ENCODE data around the gene LAPTM4A.

LAPTM4A gene

GRCh38 chr2:20054931-20055330 is 3.5 kb upstream of the LAPTM4A start:
- TF ChIP-seq, protein P1, sequence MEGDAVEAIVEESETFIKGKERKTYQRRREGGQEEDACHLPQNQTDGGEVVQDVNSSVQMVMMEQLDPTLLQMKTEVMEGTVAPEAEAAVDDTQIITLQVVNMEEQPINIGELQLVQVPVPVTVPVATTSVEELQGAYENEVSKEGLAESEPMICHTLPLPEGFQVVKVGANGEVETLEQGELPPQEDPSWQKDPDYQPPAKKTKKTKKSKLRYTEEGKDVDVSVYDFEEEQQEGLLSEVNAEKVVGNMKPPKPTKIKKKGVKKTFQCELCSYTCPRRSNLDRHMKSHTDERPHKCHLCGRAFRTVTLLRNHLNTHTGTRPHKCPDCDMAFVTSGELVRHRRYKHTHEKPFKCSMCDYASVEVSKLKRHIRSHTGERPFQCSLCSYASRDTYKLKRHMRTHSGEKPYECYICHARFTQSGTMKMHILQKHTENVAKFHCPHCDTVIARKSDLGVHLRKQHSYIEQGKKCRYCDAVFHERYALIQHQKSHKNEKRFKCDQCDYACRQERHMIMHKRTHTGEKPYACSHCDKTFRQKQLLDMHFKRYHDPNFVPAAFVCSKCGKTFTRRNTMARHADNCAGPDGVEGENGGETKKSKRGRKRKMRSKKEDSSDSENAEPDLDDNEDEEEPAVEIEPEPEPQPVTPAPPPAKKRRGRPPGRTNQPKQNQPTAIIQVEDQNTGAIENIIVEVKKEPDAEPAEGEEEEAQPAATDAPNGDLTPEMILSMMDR (conservative IDR thresholded peaks at IDR 0.05), result no peak
- no peak overlapping the region for H3K27ac ChIP-seq

DNA sequence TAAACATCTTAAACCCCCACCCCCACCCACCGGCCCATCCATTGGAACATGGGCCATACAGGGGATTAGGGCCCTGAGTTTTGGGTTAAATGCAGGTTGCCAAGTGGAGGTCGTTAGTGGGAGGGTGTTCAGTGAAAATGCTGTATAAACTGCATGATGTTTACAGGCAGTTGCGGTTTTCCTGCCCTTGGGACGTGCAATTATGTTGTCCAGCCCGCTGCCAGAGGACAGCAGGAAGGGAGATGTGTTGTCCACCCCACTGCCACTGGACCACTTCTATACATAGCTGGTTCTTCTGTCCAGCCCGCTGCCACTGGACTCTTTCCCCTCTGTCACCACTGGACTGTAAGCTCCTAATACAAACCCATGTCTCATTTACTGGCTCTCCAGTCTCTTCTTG is 2.7 kb upstream of the LAPTM4A start:
- TF ChIP-seq ZFX (IDR thresholded peaks at IDR 0.05), result no peak
- TF ChIP-seq, protein P1 (conservative IDR thresholded peaks at IDR 0.05), result no peak
- H3K27ac ChIP-seq, result no peak overlapping the region

GRCh38 chr2:20052861-20053281 is 1.4 kb upstream of the LAPTM4A start:
- no peak overlapping the region for H3K27ac ChIP-seq
- no peak for TF ChIP-seq ZFX (IDR thresholded peaks at IDR 0.05)
- TF ChIP-seq, protein P1 (conservative IDR thresholded peaks at IDR 0.05), result no peak

DNA sequence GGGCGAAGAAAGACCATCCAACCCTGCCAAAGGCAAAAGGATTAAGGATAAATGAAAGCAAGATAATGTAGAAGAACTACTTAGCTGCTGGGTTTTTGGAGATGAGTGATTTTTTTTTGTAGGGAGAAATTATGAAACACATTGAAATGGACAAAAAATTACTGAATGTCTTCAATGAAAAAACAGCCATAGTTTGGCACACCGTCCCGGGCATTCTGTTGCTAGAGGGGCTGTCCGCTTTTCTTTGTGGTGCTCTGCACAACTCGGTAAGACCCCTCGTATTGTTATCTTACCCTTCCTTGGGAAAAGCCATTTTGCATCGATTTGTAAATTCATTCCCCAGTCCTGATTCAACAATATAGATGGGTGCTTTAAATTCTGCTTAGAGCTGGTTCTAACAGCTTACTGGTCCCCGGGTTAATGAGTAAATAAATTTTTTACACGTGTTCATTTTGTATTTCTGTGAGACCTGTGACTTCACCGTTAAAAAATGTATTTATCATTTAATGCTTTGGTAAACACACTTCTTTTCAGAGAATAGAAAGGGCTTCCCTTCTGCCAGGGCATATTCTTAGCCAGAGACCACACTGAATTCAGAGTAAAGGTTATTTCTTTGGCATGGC is 912 bp upstream of the LAPTM4A start:
- H3K27ac ChIP-seq, result peak overlapping the region; percentile 77
- TF ChIP-seq, protein P1 (conservative IDR thresholded peaks at IDR 0.05), result no peak
- no peak for TF ChIP-seq ZFX (IDR thresholded peaks at IDR 0.05)

DNA sequence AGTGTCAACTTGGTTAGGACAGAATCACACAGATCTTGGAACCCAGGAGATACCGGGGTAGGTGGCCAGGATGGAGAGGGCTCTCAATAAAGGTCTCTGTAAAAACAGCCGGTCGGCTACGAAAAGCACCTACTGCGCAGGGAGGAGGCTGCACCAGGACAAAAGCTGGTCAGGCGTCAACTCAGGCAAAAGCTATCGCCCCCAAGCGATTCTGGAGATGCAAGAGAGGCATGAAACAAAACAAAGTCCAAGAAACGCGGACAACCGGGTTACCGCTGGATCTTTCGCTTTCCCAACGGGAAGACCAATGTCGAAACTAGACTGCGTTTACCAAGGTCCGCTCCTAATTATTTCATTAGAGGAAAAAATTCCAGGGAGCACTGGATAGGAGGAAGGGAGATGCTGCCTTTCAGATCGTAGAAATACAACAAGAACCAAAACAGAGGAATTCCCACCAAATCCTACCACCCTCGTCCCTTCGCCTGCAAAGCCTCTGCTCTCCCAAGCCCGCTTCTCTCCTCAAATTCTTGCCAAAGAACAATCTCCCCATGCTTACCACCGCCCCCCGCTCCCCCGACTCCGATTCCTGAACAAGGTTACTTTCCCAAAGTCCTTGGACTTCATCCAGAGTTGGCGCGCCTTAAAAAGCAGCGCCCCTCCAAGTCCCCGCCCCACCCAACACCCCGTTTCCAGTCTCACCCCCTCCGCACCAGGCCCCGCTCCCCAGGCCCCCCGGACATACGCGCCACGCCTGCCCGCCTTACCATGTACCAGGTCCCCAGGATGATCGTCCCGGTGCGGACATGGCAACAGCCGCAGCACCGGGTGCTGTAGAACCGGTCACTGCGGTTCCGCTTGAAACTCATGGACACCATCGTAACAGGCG is 539 bp downstream of the LAPTM4A start:
- TF ChIP-seq, protein P1 (conservative IDR thresholded peaks at IDR 0.05), result peak; percentile 27
- no peak for TF ChIP-seq ZFX (IDR thresholded peaks at IDR 0.05)
- peak overlapping the region; percentile 77 for H3K27ac ChIP-seq

DNA sequence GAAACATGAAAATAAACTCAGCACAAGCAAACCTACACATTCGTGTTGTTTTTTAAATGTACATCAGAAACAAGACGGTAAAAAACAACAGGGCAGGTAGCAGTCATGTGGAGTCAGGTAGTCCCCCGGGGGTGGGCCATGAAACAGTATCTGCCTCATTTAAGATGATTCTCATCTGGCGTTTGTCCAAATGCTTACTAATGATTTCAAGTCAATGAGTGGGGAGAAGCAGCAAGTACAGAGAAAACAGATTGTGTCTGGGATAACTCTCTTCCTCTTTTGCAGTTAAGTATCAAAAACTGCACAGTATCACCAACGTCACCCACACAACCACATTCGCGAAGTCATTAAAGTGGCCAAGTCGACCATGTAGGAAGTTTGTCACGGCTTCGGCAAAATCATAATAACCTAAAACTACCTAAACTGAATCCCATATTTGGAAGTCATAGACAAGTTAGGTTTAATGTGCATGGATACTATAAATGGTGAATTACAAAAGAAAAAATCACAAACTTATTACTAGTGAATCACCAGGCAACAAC is 1.3 kb downstream of the LAPTM4A start:
- peak overlapping the region; percentile 77 for H3K27ac ChIP-seq
- TF ChIP-seq, protein P1 (conservative IDR thresholded peaks at IDR 0.05), result no peak
- no peak for TF ChIP-seq ZFX (IDR thresholded peaks at IDR 0.05)

DNA sequence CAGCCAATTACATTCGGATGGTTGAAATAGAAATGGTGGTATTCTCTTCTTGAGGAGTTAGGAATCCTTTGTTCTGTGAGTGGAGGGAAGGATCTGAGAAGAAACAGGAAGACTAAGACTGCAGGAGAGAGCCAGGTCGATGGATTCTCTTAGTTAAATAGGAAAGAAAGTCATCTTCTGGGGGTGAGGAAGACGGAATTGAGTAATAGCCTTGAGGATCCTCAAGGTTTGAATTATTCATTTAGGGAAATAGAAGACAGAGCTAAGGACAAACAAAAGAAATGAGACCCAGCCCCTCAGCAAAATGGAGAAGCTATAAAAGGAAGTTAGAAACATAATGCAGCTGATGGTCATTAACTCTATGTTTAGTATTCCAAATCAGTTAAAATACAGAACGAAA is 1.8 kb downstream of the LAPTM4A start:
- TF ChIP-seq, protein P1 (conservative IDR thresholded peaks at IDR 0.05), result no peak
- no peak for TF ChIP-seq ZFX (IDR thresholded peaks at IDR 0.05)
- no peak overlapping the region for H3K27ac ChIP-seq
